ENCODE results near the gene OFD1. TPM values are rescaled to one million over a fixed set of nuclear protein-coding genes. Genes with fewer than 3 reads are reported as not detected.
A peak's percentile ranks its signal among the peaks of the same experiment; 100 is the strongest.

OFD1 gene
- total RNA-seq, 1 experiment from 2014 or later = 44.8 TPM

DNA sequence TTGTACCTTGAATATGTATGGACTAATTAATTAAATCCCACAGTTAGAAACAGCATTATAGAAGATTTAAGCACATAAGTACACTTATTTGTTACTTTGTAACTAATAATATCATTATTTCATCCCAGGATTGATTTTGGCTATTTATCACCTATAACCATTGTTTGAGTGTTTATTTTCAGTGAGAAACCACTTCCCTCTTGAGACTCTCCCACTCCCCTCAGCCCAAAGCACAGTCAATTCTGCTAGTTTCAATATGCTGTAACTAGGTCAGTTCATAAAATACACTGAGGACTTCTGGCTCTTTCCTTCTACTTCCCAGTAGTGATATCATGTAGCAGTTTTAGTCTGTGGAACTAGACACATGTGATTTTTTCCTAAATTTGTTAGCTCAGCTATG lies 16.3 kb downstream of the OFD1 start:
- intact Hi-C loops (cut with micrococcal nuclease) = loop anchor here (1.0 to 5.0 kb wide), 3 partner anchors 101 to 281 kb away; no protein-coding TSS in a partner anchor
- POLR2A ChIA-PET = interaction anchor here (0.7 to 4.4 kb wide), 8 partner anchors 8 to 281 kb away, joined by 3 to 39 read pairs (median 4); partner anchors contain the start of genes GEMIN8, OFD1, TCEANC and TRAPPC2
- no peak overlapping the region for H3K27ac Mint-ChIP-seq (ENCODE audit: low read depth, unreplicated experiment)
- peaks cover 6% of the 10 kb centered on the region for H3K4me1 Mint-ChIP-seq (ENCODE audit: insufficient read depth, unreplicated experiment)
- CTCF ChIA-PET = interaction anchor here (0.6 to 7.6 kb wide), 21 partner anchors 10 to 1163 kb away, joined by 3 to 71 read pairs (median 4); partner anchors contain the start of genes GEMIN8, OFD1 and TRAPPC2
- no peaks in the 10 kb centered on the region for H3K9me3 Mint-ChIP-seq (ENCODE audit: unreplicated experiment)
- TF ChIP-seq, protein P1, sequence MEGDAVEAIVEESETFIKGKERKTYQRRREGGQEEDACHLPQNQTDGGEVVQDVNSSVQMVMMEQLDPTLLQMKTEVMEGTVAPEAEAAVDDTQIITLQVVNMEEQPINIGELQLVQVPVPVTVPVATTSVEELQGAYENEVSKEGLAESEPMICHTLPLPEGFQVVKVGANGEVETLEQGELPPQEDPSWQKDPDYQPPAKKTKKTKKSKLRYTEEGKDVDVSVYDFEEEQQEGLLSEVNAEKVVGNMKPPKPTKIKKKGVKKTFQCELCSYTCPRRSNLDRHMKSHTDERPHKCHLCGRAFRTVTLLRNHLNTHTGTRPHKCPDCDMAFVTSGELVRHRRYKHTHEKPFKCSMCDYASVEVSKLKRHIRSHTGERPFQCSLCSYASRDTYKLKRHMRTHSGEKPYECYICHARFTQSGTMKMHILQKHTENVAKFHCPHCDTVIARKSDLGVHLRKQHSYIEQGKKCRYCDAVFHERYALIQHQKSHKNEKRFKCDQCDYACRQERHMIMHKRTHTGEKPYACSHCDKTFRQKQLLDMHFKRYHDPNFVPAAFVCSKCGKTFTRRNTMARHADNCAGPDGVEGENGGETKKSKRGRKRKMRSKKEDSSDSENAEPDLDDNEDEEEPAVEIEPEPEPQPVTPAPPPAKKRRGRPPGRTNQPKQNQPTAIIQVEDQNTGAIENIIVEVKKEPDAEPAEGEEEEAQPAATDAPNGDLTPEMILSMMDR (IDR thresholded peaks at IDR 0.05; ENCODE audit: unreplicated experiment) = no peak
- no peaks in the 10 kb centered on the region for H3K27me3 Mint-ChIP-seq (ENCODE audit: insufficient read depth, unreplicated experiment)
- no peak overlapping the region for H3K4me3 Mint-ChIP-seq (ENCODE audit: unreplicated experiment)
- no peak for DNase-seq (ENCODE audit: unreplicated experiment)
- no TSS peak for BruUV-seq (replicated peaks)
- H3K36me3 Mint-ChIP-seq (ENCODE audit: insufficient read depth, unreplicated experiment) = peaks cover 73% of the 10 kb centered on the region

DNA sequence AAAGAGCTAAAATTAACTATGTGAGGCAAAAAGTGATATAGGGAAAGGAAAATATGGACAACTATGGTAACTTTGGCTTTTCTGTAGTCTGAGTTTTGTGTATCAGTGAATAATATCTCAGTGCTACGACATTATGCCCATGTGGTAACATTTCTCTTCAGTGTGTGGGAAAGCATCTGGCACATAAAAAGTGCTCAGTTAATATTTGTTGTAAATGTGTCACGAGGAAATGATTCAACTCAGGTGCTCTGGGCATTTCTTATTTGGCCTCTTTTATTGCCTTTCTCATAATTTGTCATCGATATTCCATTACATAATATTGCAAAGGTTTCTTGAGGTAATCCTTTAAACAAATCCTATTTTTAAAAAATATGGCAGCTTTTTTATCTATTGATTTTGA lies 17.6 kb downstream of the OFD1 start:
- peaks cover 6% of the 10 kb centered on the region for H3K4me1 Mint-ChIP-seq (ENCODE audit: insufficient read depth, unreplicated experiment)
- no peaks in the 10 kb centered on the region for H3K9me3 Mint-ChIP-seq (ENCODE audit: unreplicated experiment)
- intact Hi-C loops (cut with micrococcal nuclease) = loop anchor here (5.0 kb wide), 1 partner anchor 185 kb away; no protein-coding TSS in a partner anchor
- peaks cover 70% of the 10 kb centered on the region for H3K36me3 Mint-ChIP-seq (ENCODE audit: insufficient read depth, unreplicated experiment)
- peak overlapping the region; percentile 1 for H3K27ac Mint-ChIP-seq (ENCODE audit: low read depth, unreplicated experiment)
- ChIA-PET CTCF (interaction anchor here (0.6 to 7.6 kb wide), 12 partner anchors 10 to 1733 kb away, joined by 3 to 71 read pairs (median 4); partner anchors contain the start of genes GEMIN8, OFD1 and TRAPPC2), POLR2A (interaction anchor here (0.6 to 4.4 kb wide), 5 partner anchors 16 to 277 kb away, joined by 3 to 39 read pairs (median 3); partner anchors contain the start of genes GEMIN8, OFD1, RAB9A and TRAPPC2)
- no peak overlapping the region for H3K4me3 Mint-ChIP-seq (ENCODE audit: unreplicated experiment)
- no TSS peak for BruUV-seq (replicated peaks)
- TF ChIP-seq, protein P1 (IDR thresholded peaks at IDR 0.05; ENCODE audit: unreplicated experiment) = no peak
- no peaks in the 10 kb centered on the region for H3K27me3 Mint-ChIP-seq (ENCODE audit: insufficient read depth, unreplicated experiment)
- no peak for DNase-seq (ENCODE audit: unreplicated experiment)

DNA sequence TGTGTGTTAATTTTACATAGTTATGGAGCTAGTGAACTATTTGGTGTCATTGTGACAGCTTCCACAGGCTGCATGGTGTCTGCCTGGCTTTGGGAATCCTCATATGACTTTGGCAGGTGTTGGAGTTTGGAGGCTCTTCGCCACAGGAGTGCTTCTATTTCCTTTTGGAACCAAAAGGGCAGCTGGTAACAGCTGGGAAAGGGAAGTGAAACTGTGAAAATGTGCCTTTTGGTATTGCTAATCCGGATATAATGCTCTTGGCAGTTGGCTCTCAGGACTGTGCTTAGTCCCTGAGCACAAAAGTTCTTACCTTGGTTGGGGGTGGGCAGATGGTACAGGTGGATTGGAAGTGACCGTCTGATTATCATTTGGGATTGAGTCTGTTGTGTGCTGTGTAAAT lies 18.1 kb downstream of the OFD1 start:
- Mint-ChIP-seq H3K4me1 (ENCODE audit: insufficient read depth, unreplicated experiment) (peaks cover 1% of the 10 kb centered on the region), H3K27ac (ENCODE audit: low read depth, unreplicated experiment) (peak overlapping the region; percentile 1), H3K27me3 (ENCODE audit: insufficient read depth, unreplicated experiment) (no peaks in the 10 kb centered on the region), H3K36me3 (ENCODE audit: insufficient read depth, unreplicated experiment) (peaks cover 67% of the 10 kb centered on the region), H3K4me3 (ENCODE audit: unreplicated experiment) (no peak overlapping the region), H3K9me3 (ENCODE audit: unreplicated experiment) (no peaks in the 10 kb centered on the region)
- CTCF ChIA-PET = interaction anchor here (0.6 to 7.6 kb wide), 12 partner anchors 12 to 279 kb away, joined by 3 to 71 read pairs (median 3); partner anchors contain the start of genes GEMIN8, OFD1 and TRAPPC2
- no TSS peak for BruUV-seq (replicated peaks)
- intact Hi-C loops (cut with micrococcal nuclease) = loop anchor here (5.0 kb wide), 1 partner anchor 185 kb away; no protein-coding TSS in a partner anchor
- TF ChIP-seq, protein P1 (IDR thresholded peaks at IDR 0.05; ENCODE audit: unreplicated experiment) = no peak
- no peak for DNase-seq (ENCODE audit: unreplicated experiment)
- POLR2A ChIA-PET = interaction anchor here (0.6 to 4.4 kb wide), 4 partner anchors 17 to 277 kb away, joined by 3 to 39 read pairs (median 8); partner anchors contain the start of genes GEMIN8, OFD1, RAB9A and TRAPPC2

DNA sequence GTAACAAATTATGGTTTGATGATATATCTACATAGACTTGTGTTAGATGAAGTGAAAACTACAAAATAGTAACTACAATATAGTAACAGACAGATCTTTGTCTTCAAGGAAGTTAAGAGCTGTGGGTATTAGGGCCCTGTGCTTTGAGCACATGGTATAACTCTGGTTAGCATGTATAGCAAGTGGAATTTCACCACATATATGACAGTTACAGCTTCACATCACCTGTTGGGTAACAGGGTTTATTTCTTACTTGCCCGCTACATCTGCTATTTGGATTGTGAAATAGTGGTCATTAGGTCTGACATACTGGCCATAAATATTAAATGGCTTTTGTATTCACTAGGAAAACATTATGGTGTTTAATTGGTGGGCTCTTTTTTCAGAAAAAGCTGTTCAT lies 20.2 kb downstream of the OFD1 start:
- Mint-ChIP-seq H3K36me3 (ENCODE audit: insufficient read depth, unreplicated experiment) (peaks cover 73% of the 10 kb centered on the region), H3K4me1 (ENCODE audit: insufficient read depth, unreplicated experiment) (no peaks in the 10 kb centered on the region), H3K27me3 (ENCODE audit: insufficient read depth, unreplicated experiment) (no peaks in the 10 kb centered on the region), H3K4me3 (ENCODE audit: unreplicated experiment) (no peak overlapping the region), H3K9me3 (ENCODE audit: unreplicated experiment) (no peaks in the 10 kb centered on the region), H3K27ac (ENCODE audit: low read depth, unreplicated experiment) (no peak overlapping the region)
- ChIA-PET CTCF (interaction anchor here (0.6 to 5.0 kb wide), 5 partner anchors 13 to 277 kb away, joined by 3 to 30 read pairs (median 4); no protein-coding TSS in a partner anchor), POLR2A (interaction anchor here (1.1 to 1.9 kb wide), 2 partner anchors 273 to 275 kb away, joined by 4 to 6 read pairs; partner anchors contain the start of gene GEMIN8)
- TF ChIP-seq, protein P1 (IDR thresholded peaks at IDR 0.05; ENCODE audit: unreplicated experiment) = no peak
- intact Hi-C loops (cut with micrococcal nuclease) = loop anchor here (5.0 kb wide), 1 partner anchor 183 kb away; no protein-coding TSS in a partner anchor
- DNase-seq (ENCODE audit: unreplicated experiment) = no peak
- BruUV-seq (replicated peaks) = no TSS peak

All from MCF 10A (cell line).